ENCODE measurements around the gene MYO1A. TPM values are rescaled to one million over a fixed set of nuclear protein-coding genes. Genes with fewer than 3 reads are reported as not detected.

Gene MYO1A
- 1,000 to 10,000 TPM in 1 of 4 donors, 100 to 1,000 TPM in 2, 10 to 100 TPM in 1; 94.1 to 1,001 (median 802) TPM for total RNA-seq

DNA sequence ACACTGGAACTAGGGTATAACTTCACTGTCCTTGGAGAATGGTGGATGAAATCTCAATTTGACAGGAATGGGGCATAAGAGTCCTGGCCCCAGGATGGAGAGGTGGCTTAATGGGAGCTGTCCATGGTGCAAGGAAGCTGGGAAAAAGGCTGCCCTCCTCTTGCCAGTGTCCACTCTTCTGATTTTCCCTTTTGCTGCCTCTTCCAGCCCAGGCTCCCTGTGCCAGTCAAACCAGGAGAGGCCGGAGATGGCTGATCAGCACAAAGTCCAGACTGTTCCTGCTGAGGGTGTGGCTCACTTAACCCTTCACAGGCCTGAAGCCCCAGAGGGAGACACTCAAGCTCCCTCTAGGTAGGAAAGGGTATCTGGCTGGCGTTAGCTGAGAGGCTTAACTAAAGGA, at the start of gene MYO1A:
Gene MYO1A (minus strand): TSS at position 240 of the 400 bp plus-strand sequence. CDS start 1,806 bp downstream, outside the sequence.
- H3K4me3 ChIP-seq: peak within 1 kb of the TSS in 3 of 4 donors; percentile 34 to 58 (median 55)
- peak within 1 kb of the TSS in 3 of 4 donors; percentile 66 to 86 (median 84) for H3K27ac ChIP-seq

GRCh38 chr12:57099047-57099714, 49.3 kb upstream of the MYO1A start:
- H3K9me3 ChIP-seq: no peaks in the 10 kb centered on the region
- H3K27me3 ChIP-seq: no peaks in the 10 kb centered on the region
- H3K36me3 ChIP-seq: peaks cover 0 to 81% (median 0%) of the 10 kb centered on the region in 3 donors
- H3K4me3 ChIP-seq: no peak overlapping the region
- TF ChIP-seq, protein P1, sequence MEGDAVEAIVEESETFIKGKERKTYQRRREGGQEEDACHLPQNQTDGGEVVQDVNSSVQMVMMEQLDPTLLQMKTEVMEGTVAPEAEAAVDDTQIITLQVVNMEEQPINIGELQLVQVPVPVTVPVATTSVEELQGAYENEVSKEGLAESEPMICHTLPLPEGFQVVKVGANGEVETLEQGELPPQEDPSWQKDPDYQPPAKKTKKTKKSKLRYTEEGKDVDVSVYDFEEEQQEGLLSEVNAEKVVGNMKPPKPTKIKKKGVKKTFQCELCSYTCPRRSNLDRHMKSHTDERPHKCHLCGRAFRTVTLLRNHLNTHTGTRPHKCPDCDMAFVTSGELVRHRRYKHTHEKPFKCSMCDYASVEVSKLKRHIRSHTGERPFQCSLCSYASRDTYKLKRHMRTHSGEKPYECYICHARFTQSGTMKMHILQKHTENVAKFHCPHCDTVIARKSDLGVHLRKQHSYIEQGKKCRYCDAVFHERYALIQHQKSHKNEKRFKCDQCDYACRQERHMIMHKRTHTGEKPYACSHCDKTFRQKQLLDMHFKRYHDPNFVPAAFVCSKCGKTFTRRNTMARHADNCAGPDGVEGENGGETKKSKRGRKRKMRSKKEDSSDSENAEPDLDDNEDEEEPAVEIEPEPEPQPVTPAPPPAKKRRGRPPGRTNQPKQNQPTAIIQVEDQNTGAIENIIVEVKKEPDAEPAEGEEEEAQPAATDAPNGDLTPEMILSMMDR (IDR thresholded peaks at IDR 0.05): no peak
- TF ChIP-seq POLR2A (IDR thresholded peaks at IDR 0.05): no peak
- H3K27ac ChIP-seq: no peak overlapping the region
- H3K4me1 ChIP-seq: peaks cover 0 to 42% (median 2%) of the 10 kb centered on the region in 4 donors
- no peak for DNase-seq

More for the DNA sequence above, at the start of gene MYO1A:
- no peaks in the 10 kb centered on the region for H3K27me3 ChIP-seq
- H3K36me3 ChIP-seq: peaks cover 0 to 24% (median 0%) of the 10 kb centered on the region in 3 donors
- H3K4me1 ChIP-seq: peaks cover 0 to 22% (median 3%) of the 10 kb centered on the region in 4 donors
- H3K9me3 ChIP-seq: no peaks in the 10 kb centered on the region
- peak in 2 of 3 donors; percentile 78 to 85 for DNase-seq
- TF ChIP-seq, protein P1 (IDR thresholded peaks at IDR 0.05): no peak
- peak; percentile 65 to 76 for TF ChIP-seq POLR2A (IDR thresholded peaks at IDR 0.05)

GRCh38 chr12:57098546-57098945, 48.6 kb upstream of the MYO1A start:
- Histone ChIP-seq H3K4me1 (peaks cover 0 to 45% (median 6%) of the 10 kb centered on the region in 4 donors), H3K27me3 (no peaks in the 10 kb centered on the region), H3K9me3 (no peaks in the 10 kb centered on the region), H3K27ac (no peak overlapping the region), H3K4me3 (no peak overlapping the region), H3K36me3 (peaks cover 0 to 76% (median 0%) of the 10 kb centered on the region in 3 donors)
- no peak for DNase-seq
- no peak for TF ChIP-seq POLR2A (IDR thresholded peaks at IDR 0.05)
- TF ChIP-seq, protein P1 (IDR thresholded peaks at IDR 0.05): no peak

- peaks cover 0 to 45% (median 13%) of the 10 kb centered on the region in 4 donors for H3K4me1 ChIP-seq
- H3K27ac ChIP-seq: peak overlapping the region in 1 of 4 donors; percentile 46
- no peak for DNase-seq
- no peaks in the 10 kb centered on the region for H3K27me3 ChIP-seq
- TF ChIP-seq POLR2A (IDR thresholded peaks at IDR 0.05): no peak
- TF ChIP-seq, protein P1 (IDR thresholded peaks at IDR 0.05): no peak
- no peak overlapping the region for H3K4me3 ChIP-seq
- peaks cover 0 to 83% (median 0%) of the 10 kb centered on the region in 3 donors for H3K36me3 ChIP-seq
- H3K9me3 ChIP-seq: no peaks in the 10 kb centered on the region
Observed at GRCh38 chr12:57097554-57097835, 47.6 kb upstream of the MYO1A start.

DNA sequence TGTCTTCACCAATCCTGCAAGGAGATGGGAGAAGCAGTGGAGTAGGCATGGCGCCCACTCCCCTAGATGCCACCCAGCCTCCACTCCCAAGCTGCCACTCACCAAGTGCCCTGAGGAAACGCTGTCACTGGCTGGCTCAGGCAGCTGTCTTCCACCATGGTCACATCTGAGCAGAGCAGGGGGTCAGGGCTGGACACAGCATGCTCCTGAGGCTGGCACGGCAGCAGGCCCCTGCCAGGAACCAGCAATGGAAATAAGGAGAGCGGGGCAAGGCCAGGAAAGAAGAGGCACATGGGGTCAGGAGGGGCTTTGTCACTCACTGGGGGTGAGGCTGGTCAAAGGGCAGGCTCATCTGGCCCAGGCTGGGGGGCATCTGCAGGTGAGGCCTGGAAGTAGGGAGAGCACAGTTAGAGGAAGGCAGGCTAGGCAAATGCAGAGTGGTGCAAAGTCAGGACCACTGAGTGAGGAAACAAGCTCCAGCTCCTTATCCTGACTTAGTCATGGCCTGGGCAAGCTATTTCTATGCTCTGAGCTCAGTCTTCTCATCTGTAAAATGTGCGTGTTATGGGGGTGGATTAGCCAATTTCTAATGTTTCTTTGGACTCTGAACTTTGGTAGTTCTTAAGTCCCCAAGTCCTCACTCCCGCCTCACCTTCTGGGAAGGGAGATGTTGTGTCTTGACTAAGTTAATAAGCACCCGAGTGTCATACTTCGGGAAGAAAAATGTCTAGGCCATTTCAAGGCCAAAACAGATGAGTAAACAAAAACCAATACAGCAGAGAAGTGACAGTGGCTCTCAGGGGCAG, 47.0 kb upstream of the MYO1A start:
- no peak for DNase-seq
- Histone ChIP-seq H3K4me3 (no peak overlapping the region), H3K4me1 (peaks cover 0 to 45% (median 13%) of the 10 kb centered on the region in 4 donors), H3K27me3 (no peaks in the 10 kb centered on the region), H3K27ac (peak overlapping the region in 1 of 4 donors; percentile 46), H3K36me3 (peaks cover 0 to 83% (median 0%) of the 10 kb centered on the region in 3 donors), H3K9me3 (no peaks in the 10 kb centered on the region)
- no peak for TF ChIP-seq POLR2A (IDR thresholded peaks at IDR 0.05)
- TF ChIP-seq, protein P1 (IDR thresholded peaks at IDR 0.05): no peak
